Fibroblast of skin of right quadriceps (primary cell): ENCODE data around the gene DNAJC11.
"Not testable (repeated sequence)": the region's sequence is repeated elsewhere in the genome, so short reads cannot be mapped to it uniquely, and the experiment has no call there.

ENCODE experiments used
- DNase-seq: peaks from one replicate; pipeline ENCODE4 v3.0.0-alpha.2; 2013

Gene DNAJC11

DNA sequence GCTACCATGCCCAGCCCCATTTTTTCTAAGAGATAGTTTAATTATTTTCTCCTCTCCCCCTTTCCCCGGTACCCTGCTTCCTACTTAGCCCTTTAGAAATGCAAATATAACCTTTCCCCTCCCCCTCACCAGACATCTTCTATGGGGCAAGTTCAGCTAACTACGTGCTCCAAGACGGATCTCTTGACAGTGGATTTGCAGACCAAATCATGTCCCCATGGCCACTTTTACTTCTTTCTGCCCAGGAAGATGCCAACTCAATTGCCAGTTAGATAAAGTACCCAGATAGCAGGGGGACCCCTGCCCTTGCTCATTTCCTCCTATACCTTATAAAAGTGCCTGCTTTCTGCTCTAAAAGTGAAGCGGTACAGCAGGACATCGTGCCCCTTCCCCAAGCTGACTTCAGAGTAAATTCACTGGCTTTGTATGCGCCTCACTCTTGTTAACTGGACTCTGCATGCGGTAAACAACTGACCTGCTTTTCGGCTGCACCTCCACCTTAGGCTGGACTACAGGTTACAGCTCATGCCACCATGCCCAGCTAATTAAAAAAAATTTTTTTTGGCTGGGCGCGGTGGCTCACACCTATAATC, 7.4 kb downstream of the DNAJC11 start:
- DNase-seq = no peak

DNA sequence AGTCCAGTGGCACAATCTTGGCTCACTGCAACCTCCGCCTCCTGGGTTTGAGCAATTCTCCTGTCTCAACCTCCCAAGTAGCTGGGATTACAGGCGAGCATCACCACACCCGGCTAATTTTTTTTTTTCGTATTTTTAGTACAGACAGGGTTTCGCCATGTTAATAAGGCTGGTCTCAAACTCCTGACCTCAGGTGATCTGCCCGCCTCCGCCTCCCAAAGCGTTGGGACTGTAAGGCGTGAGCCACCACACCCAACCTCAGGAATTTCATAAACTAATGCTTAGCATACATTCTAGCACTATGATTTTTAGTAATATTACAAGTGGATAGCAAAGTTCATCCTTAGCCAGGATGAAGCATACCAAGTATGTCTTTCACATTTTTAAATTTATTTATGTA, 8.7 kb downstream of the DNAJC11 start:
- no peak for DNase-seq

DNA sequence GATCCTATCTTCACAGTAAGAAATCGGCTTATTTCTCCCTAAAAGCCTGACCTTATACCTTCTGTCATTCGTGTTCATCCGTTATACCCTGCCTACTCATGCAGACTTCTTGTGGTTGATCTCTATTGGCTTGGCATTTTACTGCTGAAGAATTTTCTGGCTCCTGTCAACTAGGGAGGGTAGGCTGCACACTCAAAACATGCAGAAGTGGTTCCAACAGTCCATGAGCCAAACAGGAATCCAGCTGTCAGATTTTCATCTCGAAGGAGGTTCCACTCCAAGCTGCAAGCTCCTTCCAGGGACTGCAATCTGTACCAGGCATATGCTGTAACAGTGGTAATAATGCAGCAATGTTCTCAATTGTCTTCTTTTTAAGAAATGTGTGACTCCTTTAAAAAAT, 10.1 kb downstream of the DNAJC11 start:
- no peak for DNase-seq

DNA sequence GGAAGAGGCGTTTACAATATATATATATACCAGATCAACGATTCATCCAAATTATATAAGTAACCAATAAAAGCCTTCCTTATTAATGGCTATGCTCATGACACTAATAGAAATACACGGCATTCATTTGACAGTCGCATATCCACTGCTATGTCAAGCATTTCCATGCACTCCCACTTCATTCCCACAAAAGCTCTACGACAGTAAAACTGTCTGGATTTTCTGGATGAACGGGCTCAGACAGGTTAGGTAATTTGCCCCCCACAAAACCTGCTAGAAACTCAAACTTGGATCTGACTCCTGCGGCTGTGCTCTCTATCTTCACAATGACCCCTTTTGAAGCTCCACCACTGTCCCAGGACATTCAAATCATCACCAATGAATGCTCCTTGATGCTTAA, 11.4 kb downstream of the DNAJC11 start:
- no peak for DNase-seq

DNA sequence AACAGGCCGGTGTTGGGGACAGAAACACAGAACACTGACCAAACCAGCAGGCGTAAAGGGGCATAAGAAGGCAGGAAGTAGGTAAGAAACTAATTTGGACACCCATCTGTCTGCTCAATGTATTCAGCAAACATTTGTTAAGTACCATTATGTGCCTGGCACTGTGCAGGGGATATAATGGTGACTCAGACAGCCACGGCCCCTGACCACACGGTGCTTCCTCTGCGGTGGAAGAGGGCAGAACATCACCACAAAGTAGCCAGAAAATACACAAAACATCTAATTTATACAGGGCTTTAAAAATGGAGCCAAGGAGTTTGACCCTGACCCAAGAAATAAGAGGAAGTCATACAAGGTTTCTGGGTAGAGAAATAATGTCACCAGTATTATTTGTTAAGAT, 12.9 kb downstream of the DNAJC11 start:
- DNase-seq = no peak

DNA sequence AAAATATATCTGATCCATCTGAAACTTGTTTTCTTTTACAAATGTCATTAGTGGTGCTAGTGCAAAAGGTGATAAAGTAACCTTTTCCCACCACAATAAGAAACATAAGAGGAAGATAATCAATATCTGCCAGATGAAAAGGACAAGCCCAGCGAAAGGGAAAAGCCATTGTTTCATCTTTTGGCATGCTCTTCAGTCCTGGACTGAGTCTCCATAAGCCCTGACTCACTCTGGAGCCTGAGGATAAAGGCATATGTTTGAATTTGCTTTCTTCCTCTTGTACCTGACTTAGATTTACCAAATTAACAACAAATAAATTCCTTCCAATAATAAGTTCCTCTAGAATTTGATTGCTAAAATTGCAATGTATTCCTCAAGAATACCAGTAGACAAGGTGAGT, 13.6 kb downstream of the DNAJC11 start:
- DNase-seq = no peak

DNA sequence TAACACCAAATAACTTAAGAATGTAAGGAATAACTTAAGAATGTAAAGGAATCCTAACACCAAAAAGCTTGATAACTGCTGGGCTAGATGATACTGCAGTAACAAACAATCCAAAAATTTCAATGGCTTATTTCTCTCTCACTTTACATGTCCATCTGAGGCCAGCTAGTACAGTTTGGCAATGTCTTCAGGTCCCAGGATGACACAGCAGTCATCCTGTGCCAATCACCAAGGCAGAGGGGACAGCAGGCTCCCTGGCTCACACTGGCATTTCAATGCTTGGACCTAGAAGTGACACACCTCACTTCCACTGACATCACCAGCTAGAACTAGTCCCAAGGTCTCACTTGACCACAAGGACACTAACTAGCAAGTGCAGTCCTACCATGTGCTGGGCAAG, 15.3 kb downstream of the DNAJC11 start:
- peak; percentile 41 for DNase-seq

DNA sequence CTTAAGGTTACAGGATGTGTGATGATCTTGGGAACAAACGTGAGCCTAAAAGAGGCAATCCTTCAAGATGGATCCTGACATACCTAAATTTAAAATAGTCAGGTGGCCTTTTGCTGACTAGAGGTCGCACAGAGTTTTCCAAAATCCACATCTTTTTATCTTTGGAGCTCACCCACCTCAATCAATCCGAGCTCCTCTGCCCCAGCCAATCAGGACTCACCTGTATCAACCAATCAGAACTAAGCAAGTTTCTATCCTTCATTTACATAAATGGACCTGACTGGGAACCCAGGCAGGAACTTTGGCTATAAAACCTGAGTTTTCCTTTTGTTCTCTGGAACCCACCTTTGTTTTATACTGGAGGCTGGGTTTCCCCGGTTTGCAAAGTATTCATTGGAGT, 16.2 kb downstream of the DNAJC11 start:
- DNase-seq = no peak

DNA sequence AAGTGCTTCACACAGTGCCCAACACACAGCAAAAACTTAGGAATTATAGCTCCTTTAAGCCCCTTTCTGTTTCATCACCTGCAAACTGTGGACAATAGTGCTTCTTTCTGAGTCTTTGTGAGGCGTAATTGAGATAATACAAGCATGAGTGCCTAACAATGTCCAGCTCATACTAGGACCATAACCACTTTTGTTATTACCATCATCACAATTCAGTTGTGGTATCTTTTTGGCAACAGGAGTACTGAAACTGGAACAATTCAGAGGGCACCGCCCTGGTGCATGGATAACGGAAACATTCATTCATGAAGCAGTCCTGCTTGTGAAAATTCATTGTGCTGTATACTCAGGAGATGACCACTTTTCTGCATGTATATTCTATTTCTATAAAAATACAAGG, 18.2 kb downstream of the DNAJC11 start:
- no peak for DNase-seq

DNA sequence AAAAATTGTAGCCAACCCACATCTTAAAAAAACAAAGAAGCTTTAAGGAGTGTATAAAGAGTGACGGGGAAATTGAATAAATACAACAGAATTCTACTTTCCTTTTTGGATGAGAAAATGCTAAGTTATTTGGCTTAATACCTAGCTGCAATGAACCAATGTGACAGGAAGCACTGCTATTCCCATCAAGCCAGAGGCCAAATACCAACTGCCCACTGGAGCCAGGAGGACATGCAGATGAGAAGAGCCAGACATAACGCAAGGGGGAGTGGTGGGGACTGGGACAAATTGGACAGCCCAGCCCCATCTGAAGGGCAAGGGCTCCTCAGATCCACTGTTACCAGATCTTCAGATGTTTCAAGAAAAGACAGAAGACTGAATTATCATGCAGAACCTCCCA, 25.7 kb downstream of the DNAJC11 start:
- no peak for DNase-seq

DNA sequence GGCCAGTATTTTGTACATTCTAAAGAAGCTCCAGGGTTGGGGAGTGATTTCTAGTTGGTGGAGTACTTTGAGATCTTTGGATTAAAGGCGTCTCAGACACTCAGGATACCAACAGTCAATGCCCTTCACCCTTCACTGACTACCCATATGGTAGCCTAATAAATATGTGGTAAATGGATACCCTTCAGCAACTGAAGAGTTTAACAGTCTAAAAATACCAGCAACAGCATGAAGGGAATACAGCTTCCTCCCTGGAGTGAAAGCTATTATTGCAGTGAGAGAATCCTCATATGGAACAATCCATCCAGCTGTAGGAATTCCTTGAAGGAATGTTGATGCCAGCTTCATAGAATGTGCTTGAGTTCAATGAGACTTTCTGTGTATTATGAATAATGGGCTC, 26.8 kb downstream of the DNAJC11 start:
- DNase-seq = no peak

DNA sequence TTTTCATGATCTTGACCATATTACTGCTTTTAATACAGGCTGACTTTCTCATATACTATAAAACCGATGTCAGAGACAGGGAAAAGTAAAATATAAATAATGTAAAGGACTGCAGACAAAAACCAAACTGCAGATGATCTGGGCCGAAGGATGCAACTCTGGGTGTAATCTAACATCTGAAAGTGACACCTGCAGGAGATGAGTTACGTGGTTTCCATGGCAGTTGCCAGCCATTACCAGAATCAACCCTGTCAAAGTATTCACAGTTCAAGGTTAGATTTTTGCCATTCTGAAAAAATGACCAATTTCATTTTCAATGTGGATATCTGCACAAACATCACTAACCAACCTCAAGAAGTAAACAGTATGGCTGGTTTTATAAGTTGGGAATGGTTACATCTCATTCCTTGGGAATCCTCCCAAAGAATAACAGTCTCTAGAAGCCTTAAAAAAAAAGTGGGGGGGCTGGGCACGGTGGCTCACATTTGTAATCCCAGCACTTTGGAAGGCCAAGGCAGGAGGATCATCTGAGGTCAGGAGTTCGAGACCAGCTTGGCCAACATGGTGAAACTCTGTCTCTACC, 27.7 kb downstream of the DNAJC11 start:
- no peak for DNase-seq

DNA sequence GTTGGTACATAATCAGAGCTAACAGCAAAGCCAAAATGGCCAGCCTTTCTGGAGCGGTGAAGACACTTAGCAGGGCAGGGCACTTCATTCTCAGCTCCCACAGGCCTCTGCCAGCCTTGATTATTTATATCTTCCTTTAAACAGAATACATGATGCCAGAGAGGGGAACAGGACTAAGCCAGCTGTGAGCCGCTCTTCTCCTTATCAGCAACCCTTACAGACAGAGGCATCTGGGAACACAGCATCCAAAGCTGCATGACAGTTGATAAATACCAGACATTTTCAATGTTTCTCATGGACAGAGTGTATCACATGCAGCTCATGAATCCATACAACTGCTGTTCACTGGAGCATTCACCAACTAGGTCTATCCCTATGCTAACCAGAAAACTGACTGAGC, 29.1 kb downstream of the DNAJC11 start:
- DNase-seq = no peak

DNA sequence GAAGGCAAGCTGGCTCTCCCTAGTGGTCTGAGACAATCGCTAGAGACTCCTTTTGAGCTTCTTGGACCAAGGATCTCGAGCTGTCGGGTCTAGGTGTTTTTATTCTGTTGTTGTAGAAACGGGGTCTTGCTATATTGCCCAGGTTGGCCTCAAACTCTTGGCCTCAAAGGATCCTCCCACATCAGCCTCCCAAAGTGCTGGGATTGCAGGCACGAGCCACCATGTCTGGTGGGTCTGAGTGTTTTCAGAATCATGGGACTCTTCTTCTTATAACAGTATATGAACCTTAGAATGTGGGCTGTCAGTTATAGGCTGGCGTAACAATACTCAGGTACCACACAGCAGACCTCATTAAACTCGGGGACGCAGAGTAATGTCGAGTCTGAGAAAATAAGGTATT, 33.1 kb downstream of the DNAJC11 start:
- DNase-seq = no peak

DNA sequence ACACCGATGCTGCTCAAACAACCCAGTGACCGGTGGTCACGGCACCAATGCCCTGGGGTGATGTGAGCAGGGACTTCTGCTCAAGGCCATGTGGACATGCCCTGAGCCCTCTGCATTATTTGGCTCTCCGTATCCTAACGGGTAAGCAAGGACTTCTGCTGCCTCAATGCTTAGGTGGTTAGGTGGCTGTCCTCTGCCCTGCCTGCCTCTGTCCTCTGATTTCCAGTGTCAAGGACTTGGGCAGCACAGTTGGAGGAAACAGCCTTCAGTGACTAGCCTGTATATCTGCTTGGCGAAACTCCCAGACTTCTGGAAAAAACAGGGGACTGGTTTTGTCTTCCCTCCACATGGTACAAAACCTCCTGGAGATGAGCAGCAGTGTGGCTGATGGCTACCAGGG, 34.5 kb downstream of the DNAJC11 start:
- DNase-seq = no peak

DNA sequence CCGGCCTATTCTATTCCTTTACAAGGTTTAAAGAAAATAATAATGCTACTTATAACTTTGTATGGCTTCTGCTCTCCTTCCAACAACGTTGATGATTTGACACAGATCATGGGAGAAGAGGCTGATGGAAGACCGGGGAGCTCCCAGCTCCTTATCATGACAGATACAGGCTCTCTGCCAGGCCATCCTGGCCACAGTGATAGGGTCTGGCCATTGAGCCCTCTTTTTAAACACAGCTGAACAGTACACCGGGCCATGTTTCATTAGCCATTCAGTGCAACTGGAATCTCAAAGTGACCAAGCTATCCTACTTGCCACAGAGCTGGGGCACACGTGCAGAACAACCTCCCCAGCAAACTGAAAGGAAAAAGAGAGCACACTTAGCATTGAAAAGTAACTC, 34.9 kb downstream of the DNAJC11 start:
- DNase-seq = no peak

DNA sequence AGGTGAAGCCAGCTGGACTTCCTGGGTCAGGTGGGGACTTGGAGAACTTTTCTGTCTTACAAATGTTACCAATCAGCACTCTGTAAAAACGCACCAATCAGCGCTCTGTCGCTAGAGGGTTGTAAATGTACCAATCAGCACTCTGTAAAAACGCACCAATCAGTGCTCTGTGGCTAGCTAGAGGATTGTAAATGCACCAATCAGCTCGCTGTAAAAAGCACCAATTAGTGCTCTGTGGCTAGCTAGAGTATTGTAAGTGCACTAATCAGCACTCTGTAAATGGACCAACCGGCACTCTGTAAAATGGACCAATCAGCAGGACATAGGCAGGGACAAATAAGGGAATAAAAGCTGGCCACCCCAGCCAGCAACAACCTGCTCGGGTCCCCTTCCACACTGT, 39.1 kb downstream of the DNAJC11 start:
- not testable (repeated sequence) for DNase-seq

DNA sequence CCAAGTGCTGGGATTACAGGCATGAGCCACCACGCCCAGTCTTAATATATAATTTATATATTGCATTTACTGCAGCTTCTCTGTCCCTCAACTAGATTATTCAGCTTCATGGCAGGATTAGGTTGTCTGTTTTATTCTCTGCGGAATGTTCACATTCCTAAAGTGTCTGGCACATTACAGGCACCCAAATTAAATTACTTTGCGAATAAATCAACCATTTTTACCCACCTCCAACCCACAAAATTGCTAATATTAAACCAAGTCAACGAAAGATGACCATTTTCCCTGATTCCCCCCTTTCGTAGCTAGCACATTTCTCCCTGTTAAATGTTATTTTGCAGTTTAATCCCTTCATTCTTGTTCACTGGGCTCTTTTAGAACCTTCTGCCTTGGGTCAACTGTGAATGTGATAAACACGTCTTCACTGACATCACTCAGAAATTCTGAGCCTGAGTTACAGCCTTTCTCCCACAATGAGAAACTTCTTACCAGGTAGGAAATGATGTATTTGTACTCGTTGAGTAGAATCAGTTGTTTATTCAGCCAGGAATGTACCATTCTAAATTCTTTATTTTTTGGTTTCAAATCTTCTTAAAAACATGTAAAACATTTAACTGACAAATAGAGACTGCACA, 41.1 kb downstream of the DNAJC11 start:
- DNase-seq = no peak

DNA sequence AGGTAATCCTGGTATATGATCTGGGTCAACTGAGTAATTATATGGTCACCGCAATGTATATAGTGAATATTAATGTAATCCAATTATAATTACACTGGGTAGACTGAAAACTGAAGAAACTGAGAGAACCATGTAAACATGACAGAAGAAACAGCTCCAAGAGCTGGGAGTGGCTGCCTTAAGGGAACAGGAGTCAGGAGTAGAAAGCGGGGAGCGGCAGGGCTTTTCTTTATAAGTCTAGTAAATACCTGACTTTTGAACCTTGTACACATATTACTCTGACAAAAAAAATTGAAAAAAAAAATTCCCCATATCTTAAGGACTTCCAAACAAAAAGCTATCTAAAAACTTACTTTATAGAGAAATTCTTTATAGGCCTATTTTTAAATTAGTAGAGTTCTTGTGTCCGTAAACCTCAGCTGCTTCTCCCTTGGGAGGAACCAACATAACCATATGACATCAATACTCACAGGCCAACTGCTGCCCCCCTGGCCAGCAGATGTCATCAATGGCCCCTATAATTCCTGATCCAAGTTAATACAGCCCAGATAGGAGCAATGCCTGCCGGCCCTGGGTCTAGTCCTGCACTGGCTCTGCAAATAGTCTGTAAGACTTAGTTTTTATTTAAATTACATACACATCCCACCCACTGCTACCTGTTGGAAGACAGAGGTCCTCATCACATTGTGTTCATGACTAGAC, 43.1 kb downstream of the DNAJC11 start:
- DNase-seq = no peak

DNA sequence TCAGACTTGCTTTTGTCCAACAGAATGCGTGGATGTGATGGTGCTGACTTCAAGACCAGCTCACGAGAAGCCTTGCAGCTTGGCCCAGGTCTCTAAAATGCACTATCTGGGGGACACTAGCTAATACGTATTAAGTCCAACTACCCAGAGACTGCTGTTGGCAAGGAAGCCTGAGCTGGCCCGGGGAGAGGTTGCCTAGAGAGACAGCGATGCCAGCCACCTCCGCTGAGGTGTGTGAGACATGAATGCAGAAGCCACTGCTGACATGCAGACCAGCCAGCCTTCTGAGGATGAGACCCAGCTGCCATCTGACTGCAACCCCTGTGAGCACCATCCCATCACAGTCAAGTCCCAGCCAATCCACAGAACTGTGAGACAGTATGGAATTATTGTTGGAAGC, 44.5 kb downstream of the DNAJC11 start:
- no peak for DNase-seq

DNA sequence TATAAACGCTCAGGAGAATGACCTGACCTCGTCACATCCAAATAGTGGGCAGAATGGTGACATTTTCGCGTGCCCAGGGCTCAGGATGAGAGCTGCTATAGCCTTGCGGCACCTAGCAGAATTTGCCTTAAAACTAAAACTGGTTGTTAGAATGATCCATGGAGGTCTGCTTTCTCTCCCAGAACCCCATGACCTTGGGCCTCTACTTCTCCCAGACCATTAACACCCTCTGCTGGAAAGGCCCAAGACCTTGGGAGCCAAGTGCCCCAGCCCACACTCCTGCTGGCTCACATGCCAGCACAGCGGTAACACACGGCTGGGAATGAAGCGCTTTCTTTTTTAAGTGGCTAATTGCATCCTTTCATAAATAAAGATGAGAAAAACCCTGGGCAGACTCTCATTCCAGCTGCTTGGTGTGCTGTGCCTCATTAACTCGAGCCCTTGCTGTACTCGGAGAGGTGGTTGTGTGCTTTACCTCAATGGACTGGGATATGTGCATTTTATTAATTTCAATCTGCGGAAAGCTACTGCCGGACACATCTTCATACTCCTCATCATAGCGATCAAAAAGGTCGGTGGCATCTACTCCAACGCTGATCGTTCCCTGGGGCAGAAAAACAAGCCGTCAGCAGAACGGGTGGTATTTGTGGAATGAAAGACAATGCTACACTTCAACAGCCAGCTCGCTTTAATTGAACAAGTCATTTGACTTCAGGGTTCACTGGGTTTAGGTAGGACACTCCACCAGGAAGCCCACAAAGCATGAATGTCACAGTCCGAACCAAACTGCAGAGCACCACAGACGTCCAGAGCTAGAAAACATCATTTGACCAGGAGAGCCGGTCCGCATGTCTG, 48.0 kb downstream of the DNAJC11 start:
- no peak for DNase-seq

DNA sequence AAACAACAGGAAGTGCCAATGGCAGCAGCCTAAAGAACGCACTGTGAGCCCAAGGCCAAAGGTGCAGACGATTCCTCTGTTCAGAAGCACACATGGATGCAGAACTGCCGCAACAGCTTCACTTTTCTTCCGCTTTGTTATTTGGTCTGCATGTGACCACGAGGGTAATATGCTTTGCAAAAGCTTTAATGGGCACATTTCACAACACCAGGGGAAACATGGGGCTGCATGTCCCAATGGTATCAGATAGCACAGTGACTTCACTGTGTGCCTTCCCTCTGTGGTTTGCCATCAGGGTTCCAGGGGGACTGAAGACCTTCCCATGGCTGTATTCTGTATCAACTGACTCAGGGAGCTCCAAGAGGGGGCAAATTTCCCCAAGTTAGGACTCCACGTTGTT, 48.6 kb downstream of the DNAJC11 start:
- no peak for DNase-seq

DNA sequence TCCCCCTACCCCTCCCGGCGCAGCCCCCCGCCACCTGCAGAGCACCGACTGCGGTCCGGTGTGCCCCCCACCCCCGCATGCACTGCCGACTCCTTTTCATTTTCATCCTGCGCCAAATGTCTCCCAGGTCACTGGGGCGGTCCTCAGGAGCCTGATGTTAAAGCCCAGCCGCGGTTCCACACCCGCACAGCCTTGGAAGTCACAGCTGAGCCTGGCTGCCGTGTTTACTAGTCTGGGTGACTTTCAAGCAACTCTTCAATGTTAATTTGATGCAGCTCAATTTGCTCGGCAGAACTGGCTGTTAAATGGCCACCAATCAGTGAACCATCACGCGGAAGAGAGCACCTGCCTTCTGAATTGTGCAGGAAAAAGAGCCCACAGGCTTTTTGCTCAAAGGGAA, 49.7 kb downstream of the DNAJC11 start:
- DNase-seq = no peak
